NCI-H1417 (cell line): Measurements from ENCODE around the gene TDRD5.

ENCODE experiments used
- DNase-seq, 3 experiments: peaks; one replicate each; lab custom pipeline; 2025; lab: John Stamatoyannopoulos, UW

TDRD5 gene

GRCh38 chr1:179591592-179592580 is at the start of gene TDRD5:
TSS of gene TDRD5 (plus strand) at chr1:179591832. CDS start at chr1:179592616, 784 bp downstream.
- DNase-seq = peak; percentile 46 to 70 (median 68)

DNA sequence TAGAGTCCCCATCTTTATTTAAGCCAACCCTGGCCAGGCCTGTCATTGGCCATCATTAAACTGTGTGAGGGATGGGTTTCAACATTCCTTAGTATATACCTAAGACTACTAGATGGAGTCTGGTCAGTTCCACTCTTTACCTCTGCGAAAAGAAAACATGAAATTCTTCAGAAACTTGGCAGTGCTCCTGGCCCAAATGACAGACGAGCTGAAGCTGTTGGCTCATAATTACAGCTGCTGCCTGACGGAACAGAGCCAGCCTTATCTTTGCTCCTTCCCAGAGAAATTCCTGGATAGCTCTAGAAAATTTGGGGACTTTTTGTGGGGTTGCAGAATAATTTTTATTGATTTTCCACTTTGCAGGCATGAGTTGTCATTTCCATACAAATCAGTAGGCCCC is 46.3 kb upstream of the TDRD5 start:
- DNase-seq = no peak

DNA sequence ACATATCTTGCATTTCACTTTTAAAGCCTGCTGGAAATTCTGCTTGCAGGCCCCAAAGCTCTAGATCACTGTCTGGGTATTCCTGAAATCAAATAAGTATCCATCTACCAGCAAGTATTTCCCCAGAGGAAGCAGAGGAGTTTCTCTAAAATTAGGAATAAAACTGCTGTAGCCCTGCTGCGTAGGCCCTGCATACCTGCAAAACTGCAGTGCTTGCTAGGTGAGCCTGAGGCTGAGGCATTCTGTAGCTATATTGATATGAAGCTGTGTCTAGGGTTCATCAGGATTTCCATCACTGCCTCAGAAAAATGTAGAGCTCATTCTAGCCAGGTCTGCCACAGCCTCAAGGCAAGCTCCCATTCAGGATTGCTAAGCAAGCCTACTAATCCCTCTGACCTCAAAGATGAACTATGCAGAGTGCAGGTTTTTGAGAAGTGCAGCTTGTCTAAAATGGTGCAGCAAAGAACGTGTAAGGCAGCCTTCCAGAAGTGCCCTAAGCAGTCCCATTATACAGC is 44.6 kb upstream of the TDRD5 start:
- no peak for DNase-seq

- DNase-seq = no peak
Measured at GRCh38 chr1:179548666-179549367, 42.8 kb upstream of the TDRD5 start.

GRCh38 chr1:179549368-179549700 is 42.3 kb upstream of the TDRD5 start:
- no peak for DNase-seq

DNA sequence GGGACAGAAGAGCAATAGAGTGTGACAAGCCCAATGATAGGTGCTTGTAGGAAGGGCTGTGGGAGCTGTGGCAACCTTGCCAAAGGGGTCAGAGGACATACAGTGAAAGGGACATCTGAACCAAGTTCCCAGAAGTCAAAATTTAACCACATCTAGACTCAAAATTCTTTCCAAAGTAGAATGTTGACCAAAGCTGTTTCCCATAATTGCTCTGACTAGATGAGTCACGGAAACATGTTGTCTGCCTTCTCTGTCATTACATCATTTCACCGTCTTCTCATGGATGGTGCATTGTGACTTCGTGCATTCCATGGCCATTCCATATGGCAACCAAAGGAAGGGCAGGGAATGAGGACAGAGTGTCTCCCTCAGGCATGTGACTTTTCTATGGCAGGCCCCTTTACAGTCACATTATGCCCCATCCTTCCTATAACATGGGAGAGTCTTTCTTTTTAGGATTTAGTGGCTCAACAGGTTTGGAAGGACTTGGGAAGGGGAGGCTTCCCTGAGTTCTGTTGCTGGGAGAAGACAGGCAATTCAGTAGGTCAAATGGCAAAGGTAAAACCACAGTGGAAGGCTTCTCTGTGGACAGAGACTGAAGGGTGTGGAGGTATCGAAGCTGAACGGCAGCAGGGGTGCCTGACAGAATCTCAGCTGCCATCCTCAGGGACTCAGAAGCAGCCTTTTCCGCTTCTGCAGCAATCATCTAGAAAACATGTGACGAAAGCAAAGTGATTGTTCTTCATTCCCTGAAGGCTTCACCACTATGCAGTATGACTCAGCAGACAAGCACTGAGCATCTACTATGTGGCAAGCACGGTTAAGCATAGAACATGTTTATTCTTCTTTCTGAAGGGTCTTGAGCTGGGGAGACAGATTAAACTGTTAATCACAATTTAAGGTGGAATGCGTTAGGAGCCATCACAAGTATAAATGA is 40.6 kb upstream of the TDRD5 start:
- DNase-seq = peak in 1 of 3 experiments; percentile 4

GRCh38 chr1:179554427-179554826 is 37.2 kb upstream of the TDRD5 start:
- no peak for DNase-seq

DNA sequence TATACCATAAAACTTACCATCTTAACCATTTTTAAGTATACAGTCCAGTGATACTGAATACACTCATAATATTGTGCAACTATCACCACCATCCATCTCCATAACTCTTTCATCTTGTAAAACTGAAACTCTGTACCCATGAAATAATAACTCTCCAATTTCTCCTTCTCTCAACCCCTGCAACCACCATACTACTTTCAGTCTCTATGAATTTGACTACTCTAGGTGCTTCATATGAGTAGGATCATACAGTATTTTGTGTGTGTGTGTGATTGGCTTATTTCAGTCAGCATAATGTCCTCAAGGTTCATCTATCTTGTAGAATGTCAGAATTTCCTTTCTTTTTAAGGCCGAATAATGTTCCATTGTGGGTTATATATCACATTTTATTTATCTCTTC is 33.6 kb upstream of the TDRD5 start:
- no peak for DNase-seq

GRCh38 chr1:179575497-179576314 is 15.9 kb upstream of the TDRD5 start, which contains the start of gene NPHS2:
TSS of gene NPHS2 (minus strand) at chr1:179575948. CDS start at chr1:179575864, 84 bp downstream.
- DNase-seq = no peak

GRCh38 chr1:179576509-179576908 is 15.1 kb upstream of the TDRD5 start:
- DNase-seq = no peak

DNA sequence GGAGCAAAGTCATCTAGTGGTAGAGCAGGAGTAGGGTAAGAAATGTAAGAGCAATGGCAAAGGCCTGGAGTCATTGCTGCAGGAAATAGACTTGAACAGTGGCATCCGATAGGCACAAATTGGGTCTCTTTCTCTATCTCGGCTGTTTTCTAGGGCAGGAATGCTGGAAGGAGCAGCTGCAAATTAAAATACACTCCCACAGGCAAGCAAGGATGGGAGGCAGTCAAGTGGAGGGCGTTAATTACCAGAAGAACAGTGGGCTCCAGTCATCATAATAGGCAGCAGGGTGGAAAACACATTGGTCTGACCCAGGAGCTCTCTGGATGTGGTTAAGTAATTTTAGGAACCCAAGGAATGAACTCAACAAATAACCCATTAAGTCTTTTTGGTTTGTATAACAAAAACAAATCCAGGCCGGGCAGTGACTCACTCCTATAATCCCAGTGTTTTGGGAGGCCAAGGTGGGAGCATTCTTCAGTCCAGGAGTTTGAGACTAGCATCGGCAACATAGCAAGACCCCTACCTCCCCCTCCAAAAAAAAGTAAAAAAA is 7.8 kb upstream of the TDRD5 start:
- no peak for DNase-seq

DNA sequence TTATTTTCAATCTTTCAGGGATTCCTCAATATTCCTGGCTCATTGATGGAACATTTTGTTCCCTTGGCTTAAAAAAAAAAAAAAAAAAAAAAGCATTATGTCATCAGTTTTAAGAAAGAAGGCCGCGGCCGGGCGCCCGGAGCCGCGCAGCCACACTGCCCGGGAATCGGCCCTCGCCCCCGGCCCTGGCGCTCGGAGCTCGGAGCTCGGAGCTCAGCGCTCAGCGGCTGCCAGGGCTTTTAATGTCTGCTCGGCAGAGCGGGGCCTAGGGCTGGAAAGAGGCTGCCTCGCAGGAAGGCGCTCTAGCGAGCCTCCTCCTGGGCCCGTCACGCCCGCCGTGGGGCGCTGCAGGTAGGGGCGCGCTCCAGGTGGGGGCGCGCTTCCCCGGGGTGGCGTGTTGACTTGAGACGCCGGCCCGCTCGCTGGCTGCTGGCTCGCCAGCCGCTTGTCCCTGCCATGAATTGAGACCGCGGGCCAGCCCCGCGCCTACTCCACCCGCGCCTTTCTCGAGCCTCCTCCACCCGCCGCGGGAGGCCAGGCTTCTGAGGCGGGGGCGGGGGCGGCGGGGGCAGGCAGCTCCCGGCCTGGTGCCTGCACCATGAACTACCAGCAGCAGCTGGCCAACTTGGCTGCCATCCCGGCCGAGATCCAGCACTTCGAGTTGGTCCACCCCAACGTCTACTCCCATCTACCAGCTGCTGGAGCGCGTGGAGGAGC is 5.4 kb upstream of the TDRD5 start:
- peak; percentile 40 to 70 (median 58) for DNase-seq

DNA sequence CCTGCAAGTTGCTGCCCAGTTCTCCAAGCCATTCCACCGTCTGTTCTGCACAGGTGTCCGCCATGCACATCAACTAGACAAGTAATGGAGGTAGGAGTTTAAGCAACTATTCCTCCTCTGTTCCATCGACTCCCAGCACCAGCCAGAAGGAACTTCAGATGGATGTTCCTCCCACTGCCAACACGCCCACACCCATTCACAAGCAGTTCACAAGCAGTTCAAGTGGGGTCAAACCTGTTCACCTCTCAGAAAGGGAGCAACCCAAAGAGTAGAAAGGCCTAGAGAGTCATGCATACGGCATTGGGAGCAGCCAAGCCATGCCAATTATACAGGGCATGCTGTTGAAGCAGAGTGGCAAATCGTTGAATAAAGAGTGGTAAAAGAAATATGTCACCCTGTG is 4.3 kb upstream of the TDRD5 start:
- DNase-seq = no peak

GRCh38 chr1:179588425-179589024 is 3.1 kb upstream of the TDRD5 start:
- DNase-seq = no peak

- DNase-seq = no peak
Measured at GRCh38 chr1:179589509-179589908, 2.1 kb upstream of the TDRD5 start.

- DNase-seq = no peak
Measured at GRCh38 chr1:179590671-179591070, 961 bp upstream of the TDRD5 start.

- no peak for DNase-seq
Measured at GRCh38 chr1:179591253-179591591, 410 bp upstream of the TDRD5 start.

GRCh38 chr1:179598631-179599030 is 7.0 kb downstream of the TDRD5 start:
- DNase-seq = no peak

GRCh38 chr1:179599623-179600249 is 8.1 kb downstream of the TDRD5 start:
- DNase-seq = peak; percentile 25 to 73 (median 61)
